ENCODE data around the gene EPS15. TPM values are rescaled to one million over a fixed set of nuclear protein-coding genes. Genes with fewer than 3 reads are reported as not detected.
A peak's percentile ranks its signal among the peaks of the same experiment; 100 is the strongest.

Gene EPS15
- total and polyA plus RNA-seq, 4 experiments from 2014 or later = 39.2 to 92.3 (median 77.6) TPM

- no peak overlapping the region for H3K4me3 ChIP-seq (ENCODE audit: low read length in 2 of 2)
- peak overlapping the region; percentile 77 to 94 (median 85) for H3K27ac Mint-ChIP-seq
- peak overlapping the region; percentile 32 for H3K27ac ChIP-seq (ENCODE audit: low read depth, low read length)
- peaks cover 39 to 54% (median 46%) of the 10 kb centered on the region in 4 donors for H3K4me1 Mint-ChIP-seq
- POLR2A ChIA-PET (ENCODE audit: partially characterized antibody) = interaction anchor here (1.1 to 4.2 kb wide), 11 partner anchors 9 to 284 kb away, joined by 4 to 18 read pairs (median 7); partner anchors contain the start of gene RNF11
- H3K36me3 Mint-ChIP-seq = peaks cover 0 to 12% of the 10 kb centered on the region in 2 donors
- H3K4me1 ChIP-seq (ENCODE audit: insufficient read depth, low read length) = peaks cover 48% of the 10 kb centered on the region
- no peaks in the 10 kb centered on the region for H3K27me3 ChIP-seq (ENCODE audit: insufficient read depth, low read length)
- H3K4me3 Mint-ChIP-seq = peak overlapping the region; percentile 58 to 79 (median 76)
- H3K27me3 Mint-ChIP-seq = no peaks in the 10 kb centered on the region
- no peaks in the 10 kb centered on the region for H3K9me3 ChIP-seq (ENCODE audit: control insufficient read depth in 1 of 2, low read length in 2 of 2)
- DNase-seq = peak in 1 of 5 donors; percentile 44
- no peaks in the 10 kb centered on the region for H3K36me3 ChIP-seq (ENCODE audit: insufficient read depth, low read length)
- CTCF ChIA-PET (ENCODE audit: partially characterized antibody) = interaction anchor here (0.6 to 1.2 kb wide), 2 partner anchors 15 to 230 kb away, joined by 3 read pairs; no protein-coding TSS in a partner anchor
- intact Hi-C loops (cut with micrococcal nuclease) = loop anchor here (2.0 to 5.0 kb wide), 5 partner anchors 97 to 357 kb away; partner anchors contain the start of genes NRDC, OSBPL9 and RNF11
- no peaks in the 10 kb centered on the region for H3K9me3 Mint-ChIP-seq
These were observed 1.0 kb upstream of the EPS15 start for GRCh38 chr1:51519865-51520699.

GRCh38 chr1:51518586-51519047 is 449 bp downstream of the EPS15 start:
- H3K4me3 ChIP-seq (ENCODE audit: low read length in 2 of 2) = peak overlapping the region; percentile 92 to 93
- peak in 3 of 5 donors; percentile 46 to 72 (median 49) for DNase-seq
- no peaks in the 10 kb centered on the region for H3K36me3 ChIP-seq (ENCODE audit: insufficient read depth, low read length)
- intact Hi-C loops (cut with micrococcal nuclease) = loop anchor here (2.0 to 5.0 kb wide), 5 partner anchors 96 to 359 kb away; partner anchors contain the start of genes NRDC, OSBPL9 and RNF11
- no peaks in the 10 kb centered on the region for H3K27me3 Mint-ChIP-seq
- ChIA-PET CTCF (ENCODE audit: partially characterized antibody) (no interaction called here), POLR2A (ENCODE audit: partially characterized antibody) (interaction anchor here (0.8 to 4.2 kb wide), 19 partner anchors 9 to 549 kb away, joined by 3 to 18 read pairs (median 5); partner anchors contain the start of genes CDKN2C and RNF11)
- peak overlapping the region; percentile 90 to 98 (median 97) for H3K4me3 Mint-ChIP-seq
- peaks cover 46 to 68% (median 52%) of the 10 kb centered on the region in 4 donors for H3K4me1 Mint-ChIP-seq
- H3K9me3 Mint-ChIP-seq = no peaks in the 10 kb centered on the region
- peaks cover 0 to 12% of the 10 kb centered on the region in 2 donors for H3K36me3 Mint-ChIP-seq
- H3K27ac Mint-ChIP-seq = peak overlapping the region; percentile 90 to 97 (median 95)
- peaks cover 61% of the 10 kb centered on the region for H3K4me1 ChIP-seq (ENCODE audit: insufficient read depth, low read length)
- no peaks in the 10 kb centered on the region for H3K9me3 ChIP-seq (ENCODE audit: control insufficient read depth in 1 of 2, low read length in 2 of 2)
- H3K27ac ChIP-seq (ENCODE audit: low read depth, low read length) = peak overlapping the region; percentile 69
- no peaks in the 10 kb centered on the region for H3K27me3 ChIP-seq (ENCODE audit: insufficient read depth, low read length)

GRCh38 chr1:51518033-51518585 is 957 bp downstream of the EPS15 start:
- Mint-ChIP-seq H3K27ac (peak overlapping the region; percentile 90 to 97 (median 95)), H3K36me3 (peaks cover 0 to 12% of the 10 kb centered on the region in 2 donors), H3K4me3 (peak overlapping the region; percentile 90 to 98 (median 97)), H3K4me1 (peaks cover 46 to 70% (median 53%) of the 10 kb centered on the region in 4 donors), H3K27me3 (no peaks in the 10 kb centered on the region), H3K9me3 (no peaks in the 10 kb centered on the region)
- intact Hi-C loops (cut with micrococcal nuclease) = loop anchor here (2.0 to 5.0 kb wide), 5 partner anchors 96 to 359 kb away; partner anchors contain the start of genes NRDC, OSBPL9 and RNF11
- Histone ChIP-seq H3K9me3 (ENCODE audit: control insufficient read depth in 1 of 2, low read length in 2 of 2) (no peaks in the 10 kb centered on the region), H3K36me3 (ENCODE audit: insufficient read depth, low read length) (no peaks in the 10 kb centered on the region), H3K4me1 (ENCODE audit: insufficient read depth, low read length) (peaks cover 66% of the 10 kb centered on the region), H3K27ac (ENCODE audit: low read depth, low read length) (peak overlapping the region; percentile 69), H3K27me3 (ENCODE audit: insufficient read depth, low read length) (no peaks in the 10 kb centered on the region), H3K4me3 (ENCODE audit: low read length in 2 of 2) (peak overlapping the region; percentile 92 to 93)
- POLR2A ChIA-PET (ENCODE audit: partially characterized antibody) = interaction anchor here (0.6 to 4.2 kb wide), 15 partner anchors 8 to 549 kb away, joined by 3 to 18 read pairs (median 5); partner anchors contain the start of genes CDKN2C and RNF11
- CTCF ChIA-PET (ENCODE audit: partially characterized antibody) = interaction anchor here (0.8 kb wide), 1 partner anchor 17 kb away, joined by 3 read pairs; no protein-coding TSS in a partner anchor
- DNase-seq = peak; percentile 45 to 72 (median 51)

- H3K36me3 Mint-ChIP-seq = peaks cover 0 to 12% of the 10 kb centered on the region in 2 donors
- ChIA-PET CTCF (ENCODE audit: partially characterized antibody) (interaction anchor here (0.8 to 2.2 kb wide), 2 partner anchors 12 to 18 kb away, joined by 3 to 7 read pairs; no protein-coding TSS in a partner anchor), POLR2A (ENCODE audit: partially characterized antibody) (interaction anchor here (0.6 to 4.2 kb wide), 10 partner anchors 12 to 281 kb away, joined by 3 to 18 read pairs (median 4); partner anchors contain the start of gene RNF11)
- intact Hi-C loops (cut with micrococcal nuclease) = loop anchor here (2.0 to 5.0 kb wide), 6 partner anchors 15 to 360 kb away; partner anchors contain the start of genes NRDC, OSBPL9 and RNF11
- no peaks in the 10 kb centered on the region for H3K36me3 ChIP-seq (ENCODE audit: insufficient read depth, low read length)
- no peaks in the 10 kb centered on the region for H3K9me3 ChIP-seq (ENCODE audit: control insufficient read depth in 1 of 2, low read length in 2 of 2)
- H3K4me3 ChIP-seq (ENCODE audit: low read length in 2 of 2) = peak overlapping the region; percentile 92 to 93
- peak overlapping the region; percentile 90 to 98 (median 97) for H3K4me3 Mint-ChIP-seq
- peaks cover 50 to 76% (median 58%) of the 10 kb centered on the region in 4 donors for H3K4me1 Mint-ChIP-seq
- no peaks in the 10 kb centered on the region for H3K27me3 ChIP-seq (ENCODE audit: insufficient read depth, low read length)
- no peaks in the 10 kb centered on the region for H3K9me3 Mint-ChIP-seq
- DNase-seq = no peak
- no peaks in the 10 kb centered on the region for H3K27me3 Mint-ChIP-seq
- peak overlapping the region; percentile 90 to 97 (median 95) for H3K27ac Mint-ChIP-seq
- H3K4me1 ChIP-seq (ENCODE audit: insufficient read depth, low read length) = peaks cover 72% of the 10 kb centered on the region
- H3K27ac ChIP-seq (ENCODE audit: low read depth, low read length) = peak overlapping the region; percentile 69
These were observed 1.6 kb downstream of the EPS15 start for GRCh38 chr1:51517361-51518032.

GRCh38 chr1:51516649-51517158 is 2.4 kb downstream of the EPS15 start:
- H3K9me3 Mint-ChIP-seq = no peaks in the 10 kb centered on the region
- no peaks in the 10 kb centered on the region for H3K27me3 Mint-ChIP-seq
- ChIA-PET CTCF (ENCODE audit: partially characterized antibody) (interaction anchor here (2.2 to 2.3 kb wide), 2 partner anchors 11 to 19 kb away, joined by 7 to 8 read pairs; no protein-coding TSS in a partner anchor), POLR2A (ENCODE audit: partially characterized antibody) (interaction anchor here (0.8 to 4.2 kb wide), 4 partner anchors 11 to 87 kb away, joined by 3 to 18 read pairs (median 4); no protein-coding TSS in a partner anchor)
- DNase-seq = no peak
- Histone ChIP-seq H3K27me3 (ENCODE audit: insufficient read depth, low read length) (no peaks in the 10 kb centered on the region), H3K4me1 (ENCODE audit: insufficient read depth, low read length) (peaks cover 80% of the 10 kb centered on the region), H3K4me3 (ENCODE audit: low read length in 2 of 2) (no peak overlapping the region), H3K36me3 (ENCODE audit: insufficient read depth, low read length) (no peaks in the 10 kb centered on the region), H3K27ac (ENCODE audit: low read depth, low read length) (peak overlapping the region; percentile 69), H3K9me3 (ENCODE audit: control insufficient read depth in 1 of 2, low read length in 2 of 2) (no peaks in the 10 kb centered on the region)
- intact Hi-C loops (cut with micrococcal nuclease) = loop anchor here (2.0 to 5.0 kb wide), 3 partner anchors 14 to 361 kb away; partner anchors contain the start of gene NRDC
- peaks cover 0 to 12% of the 10 kb centered on the region in 2 donors for H3K36me3 Mint-ChIP-seq
- peak overlapping the region; percentile 69 to 98 (median 85) for H3K4me3 Mint-ChIP-seq
- H3K27ac Mint-ChIP-seq = peak overlapping the region; percentile 18 to 96 (median 91)
- peaks cover 56 to 84% (median 66%) of the 10 kb centered on the region in 4 donors for H3K4me1 Mint-ChIP-seq
